GM12865 (cell line): ENCODE measurements around the gene CIDEC.

Experiments
- DNase-seq: peaks from one replicate; pipeline ENCODE4 v3.0.0; 2010; ENCODE audit warnings: low read depth
- H3K4me3 ChIP-seq: 2 replicates; pipeline ENCODE4 v1.5.1; 2011; ENCODE audit warnings: mild to moderate bottlenecking, low read depth, low read length, control low read depth
- TF ChIP-seq, protein P1 (sequence below): IDR thresholded peaks from 2 replicates; pipeline ENCODE4 v1.5.1; 2011; ENCODE audit warnings: low read length, control low read depth, low read depth, inconsistent platforms; ENCODE audit not compliant: insufficient read depth; ENCODE audit errors: missing control alignments

Gene CIDEC

DNA sequence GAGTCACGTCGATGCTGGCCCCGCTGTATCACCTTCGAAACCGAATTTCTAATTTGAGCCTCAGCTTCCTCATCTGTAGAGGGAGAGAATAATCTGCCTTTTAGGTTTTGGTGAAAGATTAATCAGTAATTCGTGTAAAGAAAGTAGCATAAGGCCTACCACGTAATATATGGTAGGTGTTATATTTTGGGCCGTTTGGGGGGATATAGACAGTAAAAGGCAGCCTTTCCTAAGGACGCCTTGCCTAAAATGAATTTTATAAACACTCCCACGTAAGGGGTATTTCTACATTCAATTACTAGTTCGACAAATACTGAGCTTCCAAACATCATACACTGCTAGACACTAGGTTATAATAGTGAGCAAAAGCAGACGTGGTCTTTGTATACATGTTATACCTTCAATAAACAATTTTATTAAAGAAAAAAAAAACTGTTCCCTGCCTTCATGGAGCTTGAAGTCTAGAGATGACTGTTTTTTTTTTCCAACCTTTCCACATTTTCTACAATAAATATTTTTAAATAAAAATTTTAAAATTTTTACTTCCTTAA lies 11.1 kb upstream of the CIDEC start:
- TF ChIP-seq, protein P1, sequence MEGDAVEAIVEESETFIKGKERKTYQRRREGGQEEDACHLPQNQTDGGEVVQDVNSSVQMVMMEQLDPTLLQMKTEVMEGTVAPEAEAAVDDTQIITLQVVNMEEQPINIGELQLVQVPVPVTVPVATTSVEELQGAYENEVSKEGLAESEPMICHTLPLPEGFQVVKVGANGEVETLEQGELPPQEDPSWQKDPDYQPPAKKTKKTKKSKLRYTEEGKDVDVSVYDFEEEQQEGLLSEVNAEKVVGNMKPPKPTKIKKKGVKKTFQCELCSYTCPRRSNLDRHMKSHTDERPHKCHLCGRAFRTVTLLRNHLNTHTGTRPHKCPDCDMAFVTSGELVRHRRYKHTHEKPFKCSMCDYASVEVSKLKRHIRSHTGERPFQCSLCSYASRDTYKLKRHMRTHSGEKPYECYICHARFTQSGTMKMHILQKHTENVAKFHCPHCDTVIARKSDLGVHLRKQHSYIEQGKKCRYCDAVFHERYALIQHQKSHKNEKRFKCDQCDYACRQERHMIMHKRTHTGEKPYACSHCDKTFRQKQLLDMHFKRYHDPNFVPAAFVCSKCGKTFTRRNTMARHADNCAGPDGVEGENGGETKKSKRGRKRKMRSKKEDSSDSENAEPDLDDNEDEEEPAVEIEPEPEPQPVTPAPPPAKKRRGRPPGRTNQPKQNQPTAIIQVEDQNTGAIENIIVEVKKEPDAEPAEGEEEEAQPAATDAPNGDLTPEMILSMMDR: no peak
- DNase-seq: no peak
- peak overlapping the region; percentile 92 for H3K4me3 ChIP-seq

DNA sequence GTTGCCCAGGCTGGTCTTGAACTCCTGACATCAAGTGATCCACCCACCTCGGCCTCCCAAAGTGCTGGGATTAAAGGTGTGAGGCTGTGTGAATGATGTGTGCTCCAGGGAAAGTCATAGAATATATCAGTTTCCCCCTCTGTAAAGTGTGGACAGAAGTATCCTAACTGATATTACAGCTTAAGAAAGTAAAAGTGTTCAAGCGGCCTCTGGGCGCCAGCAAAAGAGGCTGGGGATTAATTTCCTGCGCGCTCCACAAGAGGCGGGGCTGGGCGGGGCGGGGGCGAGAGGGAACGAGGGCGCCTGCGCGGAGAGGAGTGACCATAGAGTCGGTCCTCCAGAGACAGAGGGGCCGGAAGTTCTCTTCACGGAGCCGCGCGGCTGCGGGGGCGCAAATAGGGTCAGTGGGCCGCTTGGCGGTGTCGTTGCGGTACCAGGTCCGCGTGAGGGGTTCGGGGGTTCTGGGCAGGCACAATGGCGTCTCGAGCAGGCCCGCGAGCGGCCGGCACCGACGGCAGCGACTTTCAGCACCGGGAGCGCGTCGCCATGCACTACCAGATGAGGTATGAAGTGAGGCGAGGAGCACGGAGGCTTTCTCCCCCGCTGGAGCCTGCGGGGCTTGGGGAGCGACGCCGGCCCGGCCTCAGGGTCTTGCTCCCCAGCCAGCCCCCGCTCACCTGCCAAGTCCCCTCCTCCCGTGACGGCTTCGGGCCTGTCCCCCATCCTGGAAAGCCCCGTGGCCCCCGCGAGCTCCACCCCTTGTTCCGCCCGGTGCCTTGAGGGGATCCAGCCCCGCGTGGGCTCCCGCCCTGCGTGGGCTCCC lies 10.4 kb upstream of the CIDEC start, which contains the start of gene JAGN1:
JAGN1 (plus strand) TSS at position 362 of the 823 bp plus-strand sequence; CDS start at position 475, 113 bp downstream.
- H3K4me3 ChIP-seq: peak within 1 kb of the TSS; percentile 92
- peak; percentile 95 for DNase-seq
- TF ChIP-seq, protein P1: no peak

DNA sequence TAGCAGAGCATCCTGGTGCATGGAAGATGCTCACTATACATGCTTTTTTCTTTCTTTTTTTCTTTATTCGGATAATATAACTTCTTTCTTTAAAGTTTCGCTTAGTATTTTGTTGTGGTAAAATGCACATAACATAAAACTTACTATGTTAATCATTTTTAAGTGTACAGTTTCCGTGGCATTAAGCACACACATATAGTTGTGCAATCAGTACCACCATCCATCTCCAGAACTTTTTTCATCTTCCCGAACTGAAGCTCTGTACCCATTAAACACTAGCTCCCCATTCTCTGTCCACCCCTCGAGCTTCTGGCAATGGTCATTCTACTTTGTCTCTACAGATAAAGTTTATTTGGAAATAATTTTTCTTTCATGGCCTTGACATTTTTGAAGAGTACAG lies 9.4 kb upstream of the CIDEC start:
- H3K4me3 ChIP-seq: no peak overlapping the region
- DNase-seq: no peak
- TF ChIP-seq, protein P1: no peak

DNA sequence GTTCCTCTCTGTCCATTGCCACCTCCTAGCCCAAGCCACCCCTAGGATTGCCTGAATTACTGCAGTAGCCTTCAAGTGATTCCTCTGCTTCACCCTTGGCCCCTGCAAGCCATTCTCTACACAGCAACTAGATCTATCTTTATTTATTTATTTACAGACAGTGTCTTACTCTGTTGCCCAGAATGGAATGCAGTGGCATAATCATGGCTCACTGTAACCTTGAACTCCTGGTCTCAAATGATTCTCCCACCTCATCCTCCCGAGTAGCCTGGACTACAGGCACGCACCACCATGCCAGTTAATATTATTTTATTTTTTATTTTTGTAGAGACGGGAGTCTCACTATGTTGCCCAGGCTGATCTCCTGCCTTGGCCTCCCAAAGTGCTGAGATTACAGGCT lies 8.5 kb upstream of the CIDEC start:
- no peak for DNase-seq
- TF ChIP-seq, protein P1: no peak

DNA sequence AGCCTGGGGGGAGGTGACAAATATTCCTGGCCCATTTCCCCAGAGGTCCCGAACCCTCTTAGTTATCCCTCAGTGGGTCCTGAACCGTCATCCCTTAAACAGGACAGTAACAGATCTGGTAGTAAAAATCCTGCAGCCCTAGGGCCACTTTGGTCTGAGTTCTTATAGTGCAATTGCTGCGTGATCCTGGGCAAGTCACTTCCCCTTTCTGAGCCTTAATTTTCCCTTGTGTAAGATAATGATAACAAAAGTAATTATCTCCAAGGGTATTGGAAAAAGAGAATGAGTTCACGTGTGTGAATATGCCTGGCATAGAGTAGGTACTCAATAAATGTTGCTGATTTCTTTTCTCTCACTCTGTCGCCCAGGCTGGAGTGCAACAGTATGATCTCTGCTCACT lies 7.4 kb upstream of the CIDEC start:
- TF ChIP-seq, protein P1: no peak
- no peak overlapping the region for H3K4me3 ChIP-seq

More for the DNA sequence above, 8.5 kb upstream of the CIDEC start:
- H3K4me3 ChIP-seq: no peak overlapping the region

DNA sequence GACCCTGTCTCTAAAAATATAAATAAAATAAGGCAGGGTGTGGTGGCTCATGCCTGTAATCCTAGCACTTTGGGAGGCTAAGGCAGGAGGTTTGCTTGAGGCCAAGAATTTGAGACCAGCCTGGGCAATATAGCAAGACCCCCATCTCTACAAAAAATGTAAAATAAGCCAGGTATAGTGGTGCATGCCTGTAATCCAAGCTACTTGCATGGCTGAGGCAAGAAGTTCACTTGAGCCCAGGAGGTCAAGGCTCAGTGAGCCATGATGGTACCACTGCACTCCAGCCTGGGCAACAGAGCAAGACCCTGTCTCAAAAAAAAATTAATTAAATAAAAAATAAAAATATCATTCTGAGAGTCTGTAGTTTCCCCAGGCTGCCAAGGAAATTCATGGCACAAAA lies 6.3 kb upstream of the CIDEC start:
- H3K4me3 ChIP-seq: no peak overlapping the region
- TF ChIP-seq, protein P1: no peak
- no peak for DNase-seq

More for the DNA sequence above, 7.4 kb upstream of the CIDEC start:
- DNase-seq: no peak
